ENCODE data around the gene MAPK12.

The MAPK12 gene

GRCh38 chr22:50222508-50222907 is 39.0 kb downstream of the MAPK12 start:
- no peak overlapping the region for H3K4me3 ChIP-seq (ENCODE audit: low read depth, low read length)
- no peak for TF ChIP-seq CTCF (IDR thresholded peaks at IDR 0.05; ENCODE audit: low read depth, low read length, missing control alignments)
- DNase-seq (ENCODE audit: low read depth), result no peak
- in situ Hi-C loops (cut with HindIII; ENCODE audit: low sequenced_read_pairs), result no loop called here

- H3K4me3 ChIP-seq (ENCODE audit: low read depth, low read length), result no peak overlapping the region
- DNase-seq (ENCODE audit: low read depth), result no peak
- in situ Hi-C loops (cut with HindIII; ENCODE audit: low sequenced_read_pairs), result no loop called here
- no peak for TF ChIP-seq CTCF (IDR thresholded peaks at IDR 0.05; ENCODE audit: low read depth, low read length, missing control alignments)
Measured at GRCh38 chr22:50221410-50222300, 39.8 kb downstream of the MAPK12 start.

- DNase-seq (ENCODE audit: low read depth), result no peak
- no peak for TF ChIP-seq CTCF (IDR thresholded peaks at IDR 0.05; ENCODE audit: low read depth, low read length, missing control alignments)
- no peak overlapping the region for H3K4me3 ChIP-seq (ENCODE audit: low read depth, low read length)
- in situ Hi-C loops (cut with HindIII; ENCODE audit: low sequenced_read_pairs), result no loop called here
Measured at GRCh38 chr22:50220603-50221409, 40.7 kb downstream of the MAPK12 start.

- in situ Hi-C loops (cut with HindIII; ENCODE audit: low sequenced_read_pairs), result no loop called here
- TF ChIP-seq CTCF (IDR thresholded peaks at IDR 0.05; ENCODE audit: low read depth, low read length, missing control alignments), result no peak
- no peak for DNase-seq (ENCODE audit: low read depth)
- no peak overlapping the region for H3K4me3 ChIP-seq (ENCODE audit: low read depth, low read length)
Measured at GRCh38 chr22:50219800-50220602, 41.5 kb downstream of the MAPK12 start.

GRCh38 chr22:50218996-50219727 is 42.3 kb downstream of the MAPK12 start:
- in situ Hi-C loops (cut with HindIII; ENCODE audit: low sequenced_read_pairs), result no loop called here
- peak; percentile 55 for DNase-seq (ENCODE audit: low read depth)
- H3K4me3 ChIP-seq (ENCODE audit: low read depth, low read length), result no peak overlapping the region
- TF ChIP-seq CTCF (IDR thresholded peaks at IDR 0.05; ENCODE audit: low read depth, low read length, missing control alignments), result no peak
